ENCODE data around the gene ING1. TPM values are rescaled to one million over a fixed set of nuclear protein-coding genes. Genes with fewer than 3 reads are reported as not detected.
A peak's percentile ranks its signal among the peaks of the same experiment; 100 is the strongest.
"Not testable (repeated sequence)": the region's sequence is repeated elsewhere in the genome, so short reads cannot be mapped to it uniquely, and the experiment has no call there.

Gene ING1, protein sequence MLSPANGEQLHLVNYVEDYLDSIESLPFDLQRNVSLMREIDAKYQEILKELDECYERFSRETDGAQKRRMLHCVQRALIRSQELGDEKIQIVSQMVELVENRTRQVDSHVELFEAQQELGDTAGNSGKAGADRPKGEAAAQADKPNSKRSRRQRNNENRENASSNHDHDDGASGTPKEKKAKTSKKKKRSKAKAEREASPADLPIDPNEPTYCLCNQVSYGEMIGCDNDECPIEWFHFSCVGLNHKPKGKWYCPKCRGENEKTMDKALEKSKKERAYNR
- 5.8 and 12.4 TPM in 2 replicates for total RNA-seq (2014; rRNA removed; shearing (Covaris generic))

DNA sequence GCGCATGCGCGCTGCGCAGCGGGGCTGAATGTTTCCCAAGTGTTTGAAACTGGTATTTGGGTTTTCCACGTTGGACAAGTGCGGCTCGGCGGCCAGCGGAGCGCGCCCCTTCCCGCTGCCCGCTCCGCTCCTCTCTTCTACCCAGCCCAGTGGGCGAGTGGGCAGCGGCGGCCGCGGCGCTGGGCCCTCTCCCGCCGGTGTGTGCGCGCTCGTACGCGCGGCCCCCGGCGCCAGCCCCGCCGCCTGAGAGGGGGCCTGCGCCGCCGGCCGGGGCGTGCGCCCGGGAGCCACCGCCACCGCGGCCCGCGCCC, at the start of gene ING1:
ING1 (plus strand) TSS at position 59 of the 311 bp plus-strand sequence. CDS start 450 bp downstream, outside the sequence.
- no peak for DNase-seq (ENCODE audit: low read depth)

GRCh38 chr13:110664041-110664440, 49.5 kb upstream of the ING1 start:
- no peak for DNase-seq (ENCODE audit: low read depth)

GRCh38 chr13:110664673-110665072, 48.8 kb upstream of the ING1 start:
- no peak for DNase-seq (ENCODE audit: low read depth)

- no peak for DNase-seq (ENCODE audit: low read depth)
These were observed 47.8 kb upstream of the ING1 start for GRCh38 chr13:110665491-110666254.

DNA sequence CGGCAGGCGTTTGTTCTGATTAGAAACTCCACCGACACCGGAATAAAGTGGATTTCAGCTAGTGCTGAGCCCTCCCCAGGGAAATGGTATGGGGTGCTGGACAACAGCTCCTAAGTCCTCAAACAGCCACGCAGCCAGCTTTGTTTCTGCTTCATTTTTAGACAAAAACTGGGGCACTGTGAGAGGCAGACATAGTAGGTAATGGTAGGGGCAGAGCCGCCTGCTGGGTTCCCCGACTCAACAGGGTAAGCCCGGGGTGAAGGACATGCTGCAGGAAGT, 47.3 kb upstream of the ING1 start:
- no peak for DNase-seq (ENCODE audit: low read depth)

DNA sequence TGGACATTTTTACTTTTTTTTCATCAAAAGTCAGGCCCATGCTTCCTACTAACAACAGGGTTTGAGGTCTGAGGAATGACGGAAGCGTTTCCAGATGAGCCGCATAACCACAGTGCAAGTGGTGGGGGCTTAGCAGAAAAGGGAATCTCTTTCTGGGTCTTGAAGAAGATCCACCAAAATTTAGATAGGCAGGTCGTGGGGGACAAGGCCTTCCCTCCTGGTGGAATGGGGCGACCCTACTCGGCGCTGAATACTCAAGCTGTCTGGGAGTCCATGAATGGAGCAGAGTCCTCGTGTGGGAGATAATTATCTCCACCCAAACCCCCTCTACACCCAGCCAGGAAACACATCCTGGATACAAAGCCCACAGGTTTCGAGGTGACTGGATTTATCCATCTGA, 44.5 kb upstream of the ING1 start:
- DNase-seq (ENCODE audit: low read depth): no peak

DNA sequence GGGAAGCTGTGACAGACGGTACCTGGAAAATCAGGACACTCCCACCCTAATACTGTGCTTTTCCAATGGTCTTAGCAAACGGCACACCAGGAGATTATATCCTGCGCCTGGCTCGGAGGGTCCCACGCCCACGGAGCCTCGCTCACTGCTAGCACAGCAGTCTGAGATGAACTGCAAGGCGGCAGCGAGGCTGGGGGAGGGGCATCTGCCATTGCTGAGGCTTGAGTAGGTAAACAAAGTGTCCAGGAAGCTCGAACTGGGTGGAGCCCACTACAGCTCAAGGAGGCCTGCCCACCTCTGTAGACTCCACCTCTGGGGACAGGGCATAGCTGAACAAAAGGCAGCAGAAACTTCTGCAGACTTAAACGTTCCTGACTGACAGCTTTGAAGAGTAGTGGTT, 43.7 kb upstream of the ING1 start:
- DNase-seq (ENCODE audit: low read depth): not testable (repeated sequence)

DNA sequence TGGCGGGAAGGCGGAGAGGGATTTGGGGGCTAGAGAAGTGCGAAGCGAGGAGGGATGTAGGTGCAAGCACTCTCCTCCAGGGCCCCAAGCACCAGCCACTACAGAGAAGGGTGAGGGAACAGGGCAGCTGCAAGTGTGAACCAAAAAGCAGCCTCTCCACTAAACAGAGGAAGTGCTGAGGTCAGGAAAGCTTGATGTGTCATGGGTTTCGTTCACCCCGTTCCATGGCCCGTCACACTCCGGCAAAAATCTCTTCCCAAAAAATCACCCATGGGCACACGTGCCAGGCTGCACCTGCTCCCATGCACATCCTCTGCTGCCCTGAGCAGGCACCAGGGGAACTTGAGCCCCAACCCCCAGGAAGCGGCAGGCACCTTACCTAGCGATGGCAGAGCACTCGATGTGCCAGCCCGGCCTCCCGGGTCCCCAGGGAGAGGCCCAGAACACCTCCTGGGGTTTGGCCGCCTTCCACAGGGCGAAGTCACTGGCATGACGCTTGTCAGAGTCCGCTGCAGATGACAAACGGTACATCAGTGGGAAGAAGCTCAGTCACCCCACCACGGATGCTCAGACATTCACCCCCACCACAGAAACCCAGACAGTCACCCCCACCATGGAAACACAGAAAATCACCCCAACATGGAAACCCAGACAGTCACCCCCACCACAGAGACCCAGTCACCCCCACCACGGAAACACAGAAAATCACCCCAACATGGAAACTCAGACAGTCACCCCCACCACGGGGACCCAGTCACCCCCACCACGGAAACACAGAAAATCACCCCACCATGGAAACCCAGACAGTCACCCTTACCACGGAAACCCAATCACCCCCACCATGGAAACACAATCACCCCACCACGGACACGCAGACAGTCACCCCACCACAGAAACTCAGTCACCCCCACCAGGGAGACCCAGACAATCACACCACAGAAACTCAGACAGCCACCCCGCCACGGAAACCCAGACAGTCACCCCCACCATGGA, 36.6 kb upstream of the ING1 start:
- no peak for DNase-seq (ENCODE audit: low read depth)

GRCh38 chr13:110677731-110678545, 35.6 kb upstream of the ING1 start:
- no peak for DNase-seq (ENCODE audit: low read depth)

- no peak for DNase-seq (ENCODE audit: low read depth)
These were observed 32.6 kb upstream of the ING1 start for GRCh38 chr13:110680852-110681251.

DNA sequence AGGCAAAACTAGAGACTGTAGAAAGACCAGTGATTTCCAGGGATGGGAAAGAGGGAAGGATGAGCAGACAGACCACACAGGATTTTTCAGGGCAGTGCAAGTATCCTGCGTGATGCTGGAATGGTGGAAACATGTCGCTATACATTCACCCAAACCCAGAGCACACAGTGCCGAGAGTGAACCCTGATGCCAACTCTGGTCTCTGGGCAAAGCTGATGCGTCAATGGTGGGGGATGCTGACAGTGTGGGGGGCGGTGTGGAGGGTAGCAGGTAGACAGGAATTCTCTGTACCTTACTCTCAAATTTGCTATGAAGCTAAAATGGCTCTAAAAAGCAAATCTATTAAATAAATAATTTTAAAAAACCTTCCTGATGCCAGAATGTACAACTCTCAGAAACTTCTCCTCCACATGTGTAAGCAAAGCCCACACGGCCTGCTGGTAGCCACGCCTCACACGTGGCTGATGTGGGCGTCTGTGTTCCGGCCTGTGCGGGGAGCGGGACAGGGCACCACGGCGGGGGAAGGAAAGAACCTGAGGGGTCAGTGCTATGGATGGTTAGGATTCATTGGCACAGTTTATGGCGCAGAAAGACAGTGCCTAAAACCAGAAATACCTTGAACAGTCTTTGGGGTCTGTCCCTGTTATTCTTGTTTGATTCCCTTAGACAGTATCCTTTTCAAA, 31.5 kb upstream of the ING1 start:
- no peak for DNase-seq (ENCODE audit: low read depth)

GRCh38 chr13:110682746-110683145, 30.8 kb upstream of the ING1 start:
- no peak for DNase-seq (ENCODE audit: low read depth)

DNA sequence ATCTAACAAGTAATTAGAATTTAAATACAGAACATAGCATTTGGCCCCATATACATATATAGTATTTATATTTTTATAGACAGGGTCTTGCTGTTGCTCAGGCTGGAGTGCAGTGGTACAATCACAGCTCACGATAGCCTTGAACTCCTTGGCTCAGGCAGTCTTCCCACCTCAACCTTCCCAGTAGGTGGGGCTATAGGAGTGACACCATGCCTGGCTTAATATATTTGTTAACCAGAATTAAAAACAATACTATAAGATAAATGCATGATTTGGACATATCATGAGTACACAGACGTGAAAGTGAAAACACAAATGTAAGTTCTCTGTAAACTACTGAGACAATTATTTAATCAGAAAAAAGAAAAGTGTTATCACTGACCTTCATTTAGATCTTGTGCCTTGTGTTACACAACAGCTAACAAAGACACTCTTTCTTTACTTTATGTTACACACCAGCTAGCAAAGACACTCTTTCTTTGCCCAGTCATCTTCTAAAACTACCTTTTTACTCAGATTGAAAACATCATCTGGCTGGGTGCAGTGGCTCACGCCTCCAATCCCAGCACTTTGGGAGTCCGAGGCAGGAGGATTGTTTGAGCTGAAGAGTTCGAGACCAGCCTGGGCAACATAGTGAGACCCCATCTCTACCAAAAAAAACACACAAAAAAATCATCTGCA, 30.2 kb upstream of the ING1 start:
- peak; percentile 12 for DNase-seq (ENCODE audit: low read depth)

DNA sequence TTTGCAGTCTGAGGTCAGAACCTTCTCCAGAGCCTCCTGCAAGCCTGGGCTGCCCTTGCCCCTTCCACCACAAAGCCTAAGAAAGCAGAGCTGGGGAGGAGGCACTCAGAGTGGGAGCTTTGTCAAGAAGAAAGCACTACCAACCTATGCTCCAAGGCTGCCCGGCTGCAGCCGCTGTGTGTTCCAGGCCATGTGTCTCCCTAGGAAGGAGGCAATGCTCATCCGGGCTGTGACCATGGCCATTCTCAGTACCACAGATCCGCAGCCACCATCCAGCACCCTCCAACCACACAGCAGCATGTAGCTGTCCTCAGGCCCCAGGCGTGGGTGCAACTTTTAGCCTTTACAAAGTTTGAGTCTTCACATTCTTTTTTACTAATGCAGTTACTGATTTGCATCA, 29.6 kb upstream of the ING1 start:
- no peak for DNase-seq (ENCODE audit: low read depth)

DNA sequence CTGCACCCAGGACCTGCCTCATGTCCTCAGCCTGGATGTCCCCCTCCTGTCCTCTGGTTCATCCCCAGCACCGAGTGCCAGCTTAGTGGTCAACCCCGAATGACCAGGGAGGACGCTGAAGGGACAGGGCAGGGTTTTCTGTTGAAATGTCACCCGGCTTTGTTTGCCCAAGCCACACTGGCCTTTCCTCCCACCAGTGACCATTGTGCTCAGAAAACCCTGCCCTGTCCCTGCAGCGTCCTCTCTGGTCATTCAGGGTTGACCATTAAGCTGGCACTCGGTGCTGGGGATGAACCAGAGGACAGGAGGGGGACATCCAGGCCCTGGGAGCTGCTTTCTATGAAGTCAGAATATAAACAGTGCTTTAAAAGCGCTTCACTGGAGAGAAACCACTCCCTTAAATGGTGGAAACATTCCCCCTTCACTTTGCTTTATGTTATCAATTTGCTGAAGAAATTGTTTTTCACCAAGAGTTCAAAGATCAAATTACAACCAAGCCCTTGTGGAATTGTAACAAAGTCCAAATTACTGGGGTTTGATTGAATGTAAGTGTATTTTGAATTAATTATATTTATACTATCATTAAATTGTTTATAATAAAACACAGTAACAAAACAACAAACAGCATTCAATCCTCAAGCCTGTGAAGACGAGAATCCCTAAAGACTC, 29.0 kb upstream of the ING1 start:
- DNase-seq (ENCODE audit: low read depth): no peak

- no peak for DNase-seq (ENCODE audit: low read depth)
These were observed 28.0 kb upstream of the ING1 start for GRCh38 chr13:110685305-110686020.

GRCh38 chr13:110687736-110688135, 25.8 kb upstream of the ING1 start:
- no peak for DNase-seq (ENCODE audit: low read depth)

- DNase-seq (ENCODE audit: low read depth): no peak
These were observed 24.5 kb upstream of the ING1 start for GRCh38 chr13:110689041-110689440.

DNA sequence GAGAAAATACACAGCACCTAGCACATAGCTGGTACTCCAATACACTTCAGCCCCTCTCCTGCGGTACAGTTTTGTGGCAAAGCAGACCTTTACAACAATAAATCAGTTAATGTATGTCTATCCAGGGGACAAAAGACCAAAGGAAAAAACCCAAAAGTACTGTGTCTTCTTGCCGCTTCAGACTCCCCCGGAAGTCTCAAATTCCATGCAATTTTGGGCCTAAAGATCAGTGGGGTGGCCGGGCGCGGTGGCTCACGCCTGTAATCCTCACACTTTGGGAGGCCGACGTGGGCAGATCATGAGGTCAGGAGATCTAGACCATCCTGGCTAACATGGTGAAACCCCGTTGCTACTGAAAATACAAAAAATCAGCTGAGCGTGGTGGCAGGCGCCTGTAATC, 23.8 kb upstream of the ING1 start:
- DNase-seq (ENCODE audit: low read depth): no peak
